RWPE2 (cell line): Measurements from ENCODE around the gene SLC5A10.

Experiments
- ATAC-seq: fragments of 200-7000 bp; cut with Tn5 transposase; 3 replicates; pipeline ENCODE4 v1.9.1; 2021; ENCODE audit warnings: low read depth
- DNase-seq: peaks from one replicate; pipeline ENCODE4 v3.0.0-alpha.2; 2020; ENCODE audit warnings: low spot score
- H3K27ac ChIP-seq: fragments of 450-650 bp; 2 replicates; pipeline ENCODE4 v1.5.1; 2017; ENCODE audit warnings: mild to moderate bottlenecking; ENCODE audit not compliant: poor library complexity, severe bottlenecking
- H3K27me3 ChIP-seq: fragments of 250-450 bp; sonication (Bioruptor Pico); 2 replicates; pipeline ENCODE4 v1.5.1; 2021; ENCODE audit warnings: mild to moderate bottlenecking, moderate library complexity; ENCODE audit not compliant: insufficient read depth, poor library complexity, severe bottlenecking
- H3K36me3 ChIP-seq: fragments of 250-450 bp; sonication (Bioruptor Pico); 2 replicates; pipeline ENCODE4 v1.5.1; 2020; ENCODE audit warnings: low read depth, mild to moderate bottlenecking, moderate library complexity
- H3K4me1 ChIP-seq: fragments of 250-450 bp; sonication (Bioruptor Pico); 2 replicates; pipeline ENCODE4 v1.5.1; 2021; ENCODE audit warnings: mild to moderate bottlenecking, moderate library complexity; ENCODE audit not compliant: insufficient read depth, poor library complexity, severe bottlenecking
- H3K4me3 ChIP-seq: fragments of 250-450 bp; sonication (Bioruptor Pico); 2 replicates; pipeline ENCODE4 v1.5.1; 2021; ENCODE audit warnings: mild to moderate bottlenecking, moderate library complexity; ENCODE audit not compliant: severe bottlenecking
- H3K9me3 ChIP-seq: fragments of 250-450 bp; sonication (Bioruptor Pico); 2 replicates; pipeline ENCODE4 v1.5.1; 2021; ENCODE audit warnings: mild to moderate bottlenecking, moderate library complexity; ENCODE audit not compliant: severe bottlenecking
- CTCF ChIP-seq: fragments of 450-650 bp; IDR thresholded peaks from one replicate; pipeline ENCODE4 v1.5.1; 2017; ENCODE audit warnings: mild to moderate bottlenecking, moderate library complexity; ENCODE audit not compliant: poor library complexity, severe bottlenecking

Gene SLC5A10

GRCh38 chr17:18944646-18945045 is 7.3 kb upstream of the SLC5A10 start:
- Histone ChIP-seq H3K36me3 (no peaks in the 10 kb centered on the region), H3K4me1 (no peaks in the 10 kb centered on the region), H3K27me3 (no peaks in the 10 kb centered on the region), H3K9me3 (no peaks in the 10 kb centered on the region), H3K27ac (no peak overlapping the region), H3K4me3 (no peak overlapping the region)
- DNase-seq (no peak), ATAC-seq (no peak)
- no peak for TF ChIP-seq CTCF

- no peaks in the 10 kb centered on the region for H3K27me3 ChIP-seq
- DNase-seq = no peak
- H3K36me3 ChIP-seq = no peaks in the 10 kb centered on the region
- no peak for ATAC-seq
- no peak overlapping the region for H3K4me3 ChIP-seq
- no peak overlapping the region for H3K27ac ChIP-seq
- no peaks in the 10 kb centered on the region for H3K9me3 ChIP-seq
- no peaks in the 10 kb centered on the region for H3K4me1 ChIP-seq
- no peak for TF ChIP-seq CTCF
These were observed 5.4 kb upstream of the SLC5A10 start for GRCh38 chr17:18946536-18946935.

GRCh38 chr17:18947866-18948265 is 4.1 kb upstream of the SLC5A10 start:
- H3K4me1 ChIP-seq = no peaks in the 10 kb centered on the region
- no peaks in the 10 kb centered on the region for H3K9me3 ChIP-seq
- no peak for ATAC-seq
- no peak overlapping the region for H3K27ac ChIP-seq
- no peaks in the 10 kb centered on the region for H3K36me3 ChIP-seq
- no peak for TF ChIP-seq CTCF
- no peak overlapping the region for H3K4me3 ChIP-seq
- H3K27me3 ChIP-seq = no peaks in the 10 kb centered on the region
- DNase-seq = no peak

- no peak for DNase-seq
- Histone ChIP-seq H3K4me1 (no peaks in the 10 kb centered on the region), H3K36me3 (no peaks in the 10 kb centered on the region), H3K4me3 (no peak overlapping the region), H3K27ac (no peak overlapping the region), H3K9me3 (no peaks in the 10 kb centered on the region), H3K27me3 (no peaks in the 10 kb centered on the region)
- no peak for ATAC-seq
- TF ChIP-seq CTCF = no peak
These were observed 3.4 kb upstream of the SLC5A10 start for GRCh38 chr17:18948476-18949006.

- DNase-seq (no peak), ATAC-seq (no peak)
- H3K36me3 ChIP-seq = no peaks in the 10 kb centered on the region
- no peak for TF ChIP-seq CTCF
- H3K4me3 ChIP-seq = no peak overlapping the region
- no peak overlapping the region for H3K27ac ChIP-seq
- no peaks in the 10 kb centered on the region for H3K9me3 ChIP-seq
- no peaks in the 10 kb centered on the region for H3K4me1 ChIP-seq
- no peaks in the 10 kb centered on the region for H3K27me3 ChIP-seq
These were observed 2.4 kb upstream of the SLC5A10 start for GRCh38 chr17:18949566-18949965.
